Adrenal gland (tissue), 5 donors: ENCODE measurements around the gene IL1RAPL1.

Experiments used
- CTCF ChIP-seq, 6 experiments: fragments of 450-650 bp in 4 of 6; fragments of 200-600 bp in 2 of 6; sonication (generic) in 1 of 6; IDR thresholded peaks; 1 replicate in 5 of 6; 2 replicates in 1 of 6; pipeline versions ENCODE4 v1.5.1 to v1.8.0; 2016 to 2021; ENCODE audit warnings: antibody characterized with exemption in 6 of 6, mild to moderate bottlenecking in 2 of 6, moderate library complexity in 1 of 6
- POLR2A ChIP-seq, 2 donors: fragments of 450-650 bp; IDR thresholded peaks; one replicate each; pipeline ENCODE4 v1.6.1; 2017; ENCODE audit warnings: antibody characterized with exemption in 2 of 2, mild to moderate bottlenecking in 2 of 2, moderate library complexity in 1 of 2
- donor health status: DM: no; HTN: no; CAD: no.

DNA sequence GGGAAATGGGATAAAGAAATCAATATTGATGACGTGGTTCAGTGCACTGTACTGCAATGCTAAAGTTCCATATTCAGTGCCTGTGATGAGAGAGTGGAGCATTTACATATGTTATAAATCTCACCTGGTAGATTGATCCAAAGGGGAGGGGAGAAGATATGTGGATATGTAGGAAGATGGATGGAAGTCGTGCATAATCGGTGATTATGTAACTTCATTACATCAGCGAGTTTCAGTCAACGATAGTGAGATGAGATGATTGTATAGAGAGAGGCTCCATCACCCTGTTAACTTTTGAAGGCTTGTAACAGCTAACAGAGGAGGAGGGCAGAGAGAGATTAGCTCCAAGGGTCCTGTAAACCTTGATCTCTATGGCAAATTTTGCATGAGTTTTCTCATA lies 1.8 kb downstream of the IL1RAPL1 start:
- TF ChIP-seq CTCF (IDR thresholded peaks at IDR 0.05): no peak
- TF ChIP-seq POLR2A (IDR thresholded peaks at IDR 0.05): no peak
